HUES48 (cell line): ENCODE results near the gene AP2A2.

Experiments
- H3K27ac ChIP-seq: one replicate; pipeline ENCODE4 v1.7.0; 2013; ENCODE audit warnings: low read depth, low read length, inconsistent platforms
- H3K27me3 ChIP-seq: 2 replicates; pipeline ENCODE4 v1.6.1; 2013; ENCODE audit warnings: mild to moderate bottlenecking, low read length; ENCODE audit not compliant: control insufficient read depth, insufficient read depth
- H3K36me3 ChIP-seq: 2 replicates; pipeline ENCODE4 v1.6.1; 2013; ENCODE audit warnings: low read length; ENCODE audit not compliant: control insufficient read depth, insufficient read depth
- H3K4me1 ChIP-seq: 2 replicates; pipeline ENCODE4 v1.6.1; 2013; ENCODE audit warnings: mild to moderate bottlenecking, low read length; ENCODE audit not compliant: control insufficient read depth, insufficient read depth
- H3K4me3 ChIP-seq: 2 replicates; pipeline ENCODE4 v1.5.1; 2013; ENCODE audit warnings: mild to moderate bottlenecking, low read depth, low read length
- H3K9ac ChIP-seq: 2 replicates; pipeline ENCODE4 v1.6.1; 2013; ENCODE audit warnings: mild to moderate bottlenecking, low read depth, low read length, moderate library complexity
- H3K9me3 ChIP-seq: 2 replicates; pipeline ENCODE4 v1.6.1; 2013; ENCODE audit warnings: low read length; ENCODE audit not compliant: control insufficient read depth, insufficient read depth

AP2A2 gene

DNA sequence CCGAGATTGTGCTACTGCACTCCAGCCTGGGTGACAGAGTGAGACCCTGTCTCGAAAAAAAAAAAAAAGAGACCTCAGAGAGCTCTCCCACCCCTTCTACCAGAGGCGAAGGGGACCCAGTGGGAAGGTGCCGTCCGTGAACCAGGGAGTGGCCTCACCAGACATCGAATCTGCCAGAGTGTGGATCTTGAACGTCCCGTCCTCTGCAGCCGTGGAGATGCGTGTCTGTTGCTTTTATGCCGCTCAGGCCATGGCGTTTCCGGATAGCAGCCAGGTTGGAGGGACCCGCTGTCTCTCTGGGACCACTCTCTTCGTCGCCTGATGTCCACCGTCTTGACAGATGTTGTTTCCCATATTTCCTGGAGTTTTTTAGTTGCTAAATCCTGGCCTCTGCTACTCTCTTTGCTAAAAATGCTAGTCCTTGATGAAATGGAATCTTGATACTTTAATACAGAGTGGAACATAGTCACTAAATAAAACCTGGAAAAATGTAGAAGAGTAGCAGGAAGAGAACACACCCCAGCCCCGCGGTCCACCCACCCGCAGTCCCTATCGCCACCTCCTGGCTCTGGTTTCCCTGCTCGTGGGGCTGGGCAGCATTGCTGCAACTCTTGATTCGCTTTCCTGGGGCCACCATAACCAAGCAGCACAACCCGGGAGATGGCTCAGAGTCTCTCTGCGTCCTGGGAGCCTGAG, 122.9 kb downstream of the AP2A2 start:
- Histone ChIP-seq H3K27ac (no peak overlapping the region), H3K36me3 (no peaks in the 10 kb centered on the region), H3K4me1 (no peaks in the 10 kb centered on the region), H3K9me3 (no peaks in the 10 kb centered on the region), H3K9ac (no peak overlapping the region), H3K4me3 (no peak overlapping the region), H3K27me3 (no peaks in the 10 kb centered on the region)

DNA sequence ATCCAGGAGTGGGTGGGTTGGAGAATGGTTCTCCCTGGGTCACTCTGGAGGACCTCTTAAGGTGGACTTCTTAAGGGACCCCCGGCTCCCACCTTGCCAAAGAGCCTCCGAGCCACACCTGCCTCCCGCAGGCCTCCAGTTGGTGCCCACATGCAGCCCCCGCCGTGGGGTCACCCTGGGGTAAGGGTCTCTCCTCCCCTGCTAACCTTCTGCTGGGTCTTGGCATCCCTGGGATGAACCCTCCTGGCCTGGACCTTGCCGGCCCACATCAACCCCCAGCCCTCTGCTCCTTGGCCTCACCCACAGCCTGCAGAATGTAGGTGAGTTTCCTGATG, 123.4 kb downstream of the AP2A2 start:
- Histone ChIP-seq H3K27ac (no peak overlapping the region), H3K36me3 (no peaks in the 10 kb centered on the region), H3K4me3 (no peak overlapping the region), H3K4me1 (no peaks in the 10 kb centered on the region), H3K27me3 (no peaks in the 10 kb centered on the region), H3K9me3 (no peaks in the 10 kb centered on the region), H3K9ac (no peak overlapping the region)

DNA sequence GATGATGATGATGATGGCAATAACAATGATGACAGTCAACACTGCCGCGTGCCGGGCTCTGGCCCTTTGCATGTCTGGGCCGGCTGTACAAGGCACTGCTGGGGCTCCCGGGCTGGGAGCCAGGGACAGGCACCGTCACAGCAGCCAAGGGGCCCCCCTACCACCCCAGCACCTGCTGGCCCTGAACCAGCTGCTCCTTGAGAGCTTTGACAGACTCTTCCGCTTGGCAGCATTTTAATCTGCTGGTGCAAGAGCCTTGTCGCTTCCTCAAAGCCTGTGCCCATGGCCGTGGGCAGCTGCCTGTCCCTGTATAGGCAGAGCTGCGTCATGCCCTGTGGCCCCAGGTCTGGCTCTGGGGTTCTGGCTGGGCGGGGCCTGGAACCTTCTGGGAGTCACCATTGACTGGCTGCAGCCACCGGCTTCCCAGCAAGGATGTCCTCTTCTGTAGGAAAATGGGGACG, 123.8 kb downstream of the AP2A2 start:
- Histone ChIP-seq H3K36me3 (no peaks in the 10 kb centered on the region), H3K4me1 (no peaks in the 10 kb centered on the region), H3K27me3 (no peaks in the 10 kb centered on the region), H3K4me3 (no peak overlapping the region), H3K9me3 (no peaks in the 10 kb centered on the region), H3K27ac (no peak overlapping the region), H3K9ac (no peak overlapping the region)

DNA sequence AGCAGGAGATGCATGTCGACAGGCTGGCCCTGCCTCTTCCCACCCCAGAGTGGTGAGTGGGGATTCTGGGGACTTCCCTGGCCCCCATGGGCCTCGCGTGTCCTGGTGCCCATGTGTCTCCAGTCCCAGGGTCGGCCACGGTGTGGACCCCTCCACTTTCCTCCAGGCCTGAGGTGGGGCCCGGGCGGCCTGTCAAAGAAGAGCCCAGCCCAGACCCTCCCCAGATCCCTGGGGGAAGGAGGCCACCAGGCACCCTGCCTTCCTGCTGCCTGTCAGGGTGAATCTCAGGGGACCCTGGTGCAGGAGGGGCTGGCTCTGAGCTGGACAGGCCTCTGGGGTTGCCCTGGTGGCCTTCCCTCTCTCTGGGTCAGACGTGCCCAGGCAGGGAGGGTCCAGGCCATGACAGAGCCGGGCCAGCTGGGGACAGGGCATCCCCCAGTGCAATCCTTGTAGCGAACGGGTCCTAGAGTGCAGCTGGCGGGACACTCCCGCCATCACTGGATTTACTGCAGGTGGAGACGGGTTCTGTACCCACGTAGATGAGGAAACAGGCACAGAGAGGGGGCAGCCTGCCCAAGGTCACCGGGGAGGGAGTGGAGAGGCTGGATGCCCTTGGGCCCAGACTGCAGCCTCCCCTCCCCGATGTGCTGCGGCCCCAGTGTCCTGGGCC, 124.4 kb downstream of the AP2A2 start:
- Histone ChIP-seq H3K9ac (no peak overlapping the region), H3K9me3 (no peaks in the 10 kb centered on the region), H3K4me3 (no peak overlapping the region), H3K4me1 (no peaks in the 10 kb centered on the region), H3K27me3 (no peaks in the 10 kb centered on the region), H3K36me3 (no peaks in the 10 kb centered on the region), H3K27ac (no peak overlapping the region)

DNA sequence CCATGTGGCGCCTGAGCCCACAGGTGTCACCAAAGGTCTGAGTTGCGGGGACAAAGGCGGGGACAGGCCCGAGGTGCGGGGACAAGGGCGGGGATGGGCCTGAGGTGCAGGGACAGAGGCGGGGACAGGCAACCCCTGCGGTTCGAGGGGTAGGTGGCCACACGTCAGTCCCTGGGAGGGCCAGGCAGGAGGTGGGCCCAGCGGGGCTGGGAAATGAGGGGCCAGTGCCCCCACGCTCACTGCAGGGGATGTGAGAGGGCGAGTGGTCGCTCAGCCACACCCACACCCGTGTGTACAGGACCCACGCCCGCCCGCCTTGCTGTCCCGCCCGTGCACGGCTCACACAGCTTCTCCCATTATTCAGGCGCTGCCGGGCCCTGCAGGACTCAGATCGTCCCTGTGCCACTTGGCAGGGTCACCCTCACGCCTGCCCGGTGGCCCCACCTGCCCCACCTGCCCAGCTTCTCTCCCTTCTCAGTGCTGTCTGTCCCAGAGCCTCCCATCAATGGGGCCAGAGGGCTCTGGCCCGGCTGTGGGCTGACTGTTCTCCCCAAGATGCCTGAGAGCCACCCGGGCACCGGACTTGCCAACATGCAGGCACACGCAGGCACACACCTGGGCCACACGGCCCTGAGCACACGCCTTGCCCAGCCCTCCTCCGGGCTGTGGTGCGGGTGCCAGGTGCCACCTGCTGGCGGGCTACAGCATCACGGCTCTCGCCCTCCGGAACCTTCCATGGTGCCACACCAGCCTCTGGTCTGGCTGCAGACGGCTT, 125.1 kb downstream of the AP2A2 start:
- no peak overlapping the region for H3K27ac ChIP-seq
- H3K9me3 ChIP-seq: no peaks in the 10 kb centered on the region
- no peaks in the 10 kb centered on the region for H3K36me3 ChIP-seq
- H3K4me3 ChIP-seq: no peak overlapping the region
- H3K4me1 ChIP-seq: no peaks in the 10 kb centered on the region
- no peak overlapping the region for H3K9ac ChIP-seq
- no peaks in the 10 kb centered on the region for H3K27me3 ChIP-seq

DNA sequence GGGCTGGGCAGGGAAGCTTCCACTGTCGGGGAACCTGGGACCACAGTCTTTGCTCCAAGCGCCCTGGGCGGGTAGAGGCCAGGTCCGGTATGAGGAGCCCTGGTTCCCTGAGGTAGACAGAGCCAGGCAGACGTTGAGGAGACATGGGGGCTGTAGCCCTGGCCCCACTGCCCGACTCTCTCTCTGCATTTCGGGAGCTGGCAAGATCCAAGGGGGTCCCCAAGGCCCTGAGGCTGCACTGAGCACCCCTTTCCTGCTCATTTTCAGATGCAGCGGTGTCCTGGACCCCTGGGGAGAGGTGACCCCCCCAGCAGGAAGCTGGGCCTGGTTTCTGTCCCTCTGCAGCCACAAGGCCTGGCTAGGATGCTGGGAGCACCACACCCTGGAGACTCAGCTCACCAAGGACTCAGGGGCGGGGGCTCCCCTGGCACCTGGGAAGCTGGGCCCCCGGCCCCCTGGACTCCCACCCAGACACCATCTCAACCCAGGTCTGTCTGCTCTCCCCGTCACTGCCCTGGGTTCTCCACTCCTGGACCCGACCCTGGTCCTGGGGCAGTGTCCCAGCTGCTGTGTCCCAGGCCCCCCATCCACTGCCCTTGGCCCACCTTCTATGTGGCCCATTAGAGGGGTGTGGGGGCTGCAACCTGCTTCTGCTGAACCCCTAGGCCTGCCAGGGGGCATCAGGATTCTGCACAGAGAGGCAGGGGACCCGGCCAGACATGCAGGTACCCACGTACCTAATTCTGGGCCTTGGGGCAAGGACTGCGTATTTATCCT, 125.9 kb downstream of the AP2A2 start:
- Histone ChIP-seq H3K27me3 (no peaks in the 10 kb centered on the region), H3K4me3 (no peak overlapping the region), H3K4me1 (no peaks in the 10 kb centered on the region), H3K9me3 (no peaks in the 10 kb centered on the region), H3K9ac (no peak overlapping the region), H3K36me3 (no peaks in the 10 kb centered on the region), H3K27ac (no peak overlapping the region)

DNA sequence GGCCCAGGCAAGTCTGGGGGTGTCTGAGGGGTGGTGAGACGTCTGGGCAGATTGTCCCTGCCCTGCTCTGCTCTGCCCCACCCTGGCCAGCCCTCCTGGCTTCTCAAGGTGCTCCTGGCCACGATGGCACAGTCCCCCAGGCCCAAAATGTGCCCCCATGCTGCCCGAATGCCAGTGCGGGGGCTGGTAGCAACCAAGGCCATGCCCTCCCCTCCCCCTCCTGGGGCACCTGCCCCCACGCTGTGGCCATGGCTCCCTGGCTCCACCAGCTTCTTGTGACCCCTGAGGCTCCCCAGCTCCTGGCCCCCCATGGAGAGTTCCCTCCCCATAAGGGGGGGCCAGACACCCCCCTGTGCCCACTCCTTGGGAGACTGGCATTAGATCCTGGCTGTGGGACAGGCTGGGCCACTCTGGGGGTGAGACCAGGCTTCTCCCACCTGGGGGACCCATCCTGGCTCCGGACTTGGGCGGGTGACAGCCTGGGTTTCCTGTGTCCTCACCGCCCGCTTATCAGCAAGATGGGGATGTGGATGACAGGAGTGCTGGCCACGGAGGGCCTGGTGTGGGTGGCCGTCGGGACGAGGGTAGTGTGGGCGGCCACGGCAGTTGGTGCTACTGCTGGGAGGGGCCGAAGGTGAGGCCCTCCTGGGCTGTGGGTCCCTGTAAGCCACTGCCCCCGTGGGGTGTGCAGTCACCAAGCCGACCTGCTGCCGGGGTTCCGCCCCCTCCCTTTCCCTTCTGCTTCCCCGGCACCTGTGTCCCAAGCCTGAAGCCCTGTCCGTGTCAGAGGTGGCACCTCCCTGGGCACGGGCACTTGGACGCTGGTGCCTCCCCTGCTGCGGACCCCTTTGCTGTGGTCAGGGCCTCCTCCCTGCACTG, 126.7 kb downstream of the AP2A2 start:
- no peak overlapping the region for H3K9ac ChIP-seq
- no peaks in the 10 kb centered on the region for H3K36me3 ChIP-seq
- H3K4me3 ChIP-seq: no peak overlapping the region
- no peaks in the 10 kb centered on the region for H3K27me3 ChIP-seq
- H3K4me1 ChIP-seq: no peaks in the 10 kb centered on the region
- no peak overlapping the region for H3K27ac ChIP-seq
- H3K9me3 ChIP-seq: no peaks in the 10 kb centered on the region

DNA sequence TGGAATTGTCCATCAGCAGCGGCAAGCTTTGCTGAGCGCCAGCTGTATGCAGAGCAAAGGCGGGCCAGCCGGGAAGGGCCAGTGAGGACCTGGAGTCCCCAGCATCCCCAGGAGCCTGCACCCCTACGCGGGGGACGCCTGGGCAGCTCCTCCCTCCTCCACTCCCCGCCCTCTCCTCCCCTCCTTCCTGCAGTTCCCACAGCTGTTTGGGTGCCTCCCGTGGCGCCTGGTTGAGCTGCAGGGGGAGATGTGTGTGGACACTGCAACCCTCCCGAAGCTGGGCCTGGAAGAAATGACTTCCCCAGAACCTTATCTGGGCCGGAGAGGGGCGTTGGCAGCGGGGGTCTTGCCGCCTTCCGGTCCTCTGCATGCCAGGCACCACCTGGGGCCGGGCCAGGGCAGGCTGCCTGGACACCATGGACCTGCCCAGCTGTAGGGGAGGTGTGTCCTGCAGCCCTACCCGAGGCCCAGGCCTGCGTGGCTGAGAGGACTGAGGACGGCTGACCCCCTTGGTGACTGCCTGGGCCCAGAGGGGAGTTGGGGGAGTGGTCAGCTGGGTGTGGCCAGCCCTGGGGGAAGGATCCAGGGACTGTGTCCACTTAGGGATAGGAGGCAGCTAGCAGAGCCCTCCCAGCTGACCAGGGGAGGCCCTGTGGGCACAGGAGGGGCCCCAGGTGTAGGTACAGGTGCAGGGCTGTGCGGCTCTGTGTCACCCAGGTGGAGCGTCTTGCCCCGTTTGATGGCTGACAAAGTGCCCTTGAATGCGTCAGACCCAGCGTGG, 127.6 kb downstream of the AP2A2 start:
- Histone ChIP-seq H3K36me3 (no peaks in the 10 kb centered on the region), H3K27ac (no peak overlapping the region), H3K4me3 (no peak overlapping the region), H3K4me1 (no peaks in the 10 kb centered on the region), H3K9me3 (no peaks in the 10 kb centered on the region), H3K27me3 (no peaks in the 10 kb centered on the region), H3K9ac (no peak overlapping the region)

DNA sequence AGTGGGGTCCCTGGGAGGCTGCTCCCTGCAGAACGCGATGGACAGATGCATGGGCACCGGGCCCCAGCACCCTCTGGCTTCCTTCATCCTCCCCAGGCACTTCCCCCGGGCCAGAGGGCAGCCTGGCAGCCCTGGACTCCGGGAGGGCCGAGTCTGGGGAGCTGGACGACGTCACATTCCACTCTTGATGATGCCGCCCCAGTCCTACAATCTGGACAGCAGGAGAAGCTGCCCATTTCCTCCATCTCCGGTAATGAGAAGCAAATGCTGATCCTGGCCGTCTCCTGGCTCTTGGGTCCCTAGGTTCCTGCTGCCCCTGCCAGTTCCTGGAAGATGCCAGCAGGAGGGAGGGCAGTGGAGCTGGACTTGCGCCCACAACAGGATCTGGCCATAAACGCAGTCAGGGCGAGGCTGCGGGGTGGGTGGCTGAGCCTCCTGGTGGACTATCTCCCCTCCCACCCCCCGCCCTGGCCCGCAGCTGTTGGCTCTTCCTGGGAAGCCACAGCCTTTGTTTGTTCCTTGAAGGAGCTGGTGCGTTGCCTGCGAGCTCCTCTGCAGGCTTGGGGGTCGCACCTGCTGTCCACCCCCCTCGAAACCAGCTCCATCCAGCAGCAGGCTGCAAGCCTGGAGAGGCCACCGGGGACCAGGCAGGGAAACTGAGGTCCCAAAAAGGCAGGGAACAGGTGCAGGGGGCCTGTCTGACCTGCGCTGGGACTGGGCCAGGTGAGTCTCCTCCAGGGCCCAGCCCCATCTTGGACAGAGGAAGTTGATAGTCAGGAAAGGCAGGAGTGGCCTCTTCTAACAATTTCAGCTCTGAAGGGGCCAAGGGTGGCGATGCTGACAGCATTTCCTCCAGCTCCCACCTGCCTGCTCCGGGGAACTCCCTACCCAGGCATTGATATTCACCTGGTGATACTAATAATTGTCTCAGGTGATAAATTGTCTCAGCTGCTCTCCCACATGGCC, 128.8 kb downstream of the AP2A2 start:
- no peaks in the 10 kb centered on the region for H3K36me3 ChIP-seq
- no peak overlapping the region for H3K27ac ChIP-seq
- no peaks in the 10 kb centered on the region for H3K9me3 ChIP-seq
- H3K9ac ChIP-seq: no peak overlapping the region
- no peaks in the 10 kb centered on the region for H3K27me3 ChIP-seq
- no peaks in the 10 kb centered on the region for H3K4me1 ChIP-seq
- no peak overlapping the region for H3K4me3 ChIP-seq
